Epithelial cell of esophagus (primary cell): ENCODE data around the gene CCDC92.

Experiments used
- DNase-seq: peaks from one replicate; pipeline ENCODE4 v3.0.0; 2010; ENCODE audit warnings: low read depth
- H3K4me3 ChIP-seq: 2 replicates; pipeline ENCODE4 v1.5.1; 2011; ENCODE audit warnings: mild to moderate bottlenecking, low read length, control low read depth
- TF ChIP-seq, protein P1 (sequence below): IDR thresholded peaks from 2 replicates; pipeline ENCODE4 v1.5.1; 2011; ENCODE audit warnings: low read depth, mild to moderate bottlenecking, low read length, control low read depth, inconsistent platforms; ENCODE audit not compliant: insufficient read depth; ENCODE audit errors: missing control alignments

Gene CCDC92

GRCh38 chr12:123965382-123965781 lies 7.2 kb downstream of the CCDC92 start:
- H3K4me3 ChIP-seq: no peak overlapping the region
- no peak for DNase-seq
- TF ChIP-seq, protein P1, sequence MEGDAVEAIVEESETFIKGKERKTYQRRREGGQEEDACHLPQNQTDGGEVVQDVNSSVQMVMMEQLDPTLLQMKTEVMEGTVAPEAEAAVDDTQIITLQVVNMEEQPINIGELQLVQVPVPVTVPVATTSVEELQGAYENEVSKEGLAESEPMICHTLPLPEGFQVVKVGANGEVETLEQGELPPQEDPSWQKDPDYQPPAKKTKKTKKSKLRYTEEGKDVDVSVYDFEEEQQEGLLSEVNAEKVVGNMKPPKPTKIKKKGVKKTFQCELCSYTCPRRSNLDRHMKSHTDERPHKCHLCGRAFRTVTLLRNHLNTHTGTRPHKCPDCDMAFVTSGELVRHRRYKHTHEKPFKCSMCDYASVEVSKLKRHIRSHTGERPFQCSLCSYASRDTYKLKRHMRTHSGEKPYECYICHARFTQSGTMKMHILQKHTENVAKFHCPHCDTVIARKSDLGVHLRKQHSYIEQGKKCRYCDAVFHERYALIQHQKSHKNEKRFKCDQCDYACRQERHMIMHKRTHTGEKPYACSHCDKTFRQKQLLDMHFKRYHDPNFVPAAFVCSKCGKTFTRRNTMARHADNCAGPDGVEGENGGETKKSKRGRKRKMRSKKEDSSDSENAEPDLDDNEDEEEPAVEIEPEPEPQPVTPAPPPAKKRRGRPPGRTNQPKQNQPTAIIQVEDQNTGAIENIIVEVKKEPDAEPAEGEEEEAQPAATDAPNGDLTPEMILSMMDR: no peak

GRCh38 chr12:123963821-123964220 lies 8.8 kb downstream of the CCDC92 start:
- no peak overlapping the region for H3K4me3 ChIP-seq
- TF ChIP-seq, protein P1: no peak

DNA sequence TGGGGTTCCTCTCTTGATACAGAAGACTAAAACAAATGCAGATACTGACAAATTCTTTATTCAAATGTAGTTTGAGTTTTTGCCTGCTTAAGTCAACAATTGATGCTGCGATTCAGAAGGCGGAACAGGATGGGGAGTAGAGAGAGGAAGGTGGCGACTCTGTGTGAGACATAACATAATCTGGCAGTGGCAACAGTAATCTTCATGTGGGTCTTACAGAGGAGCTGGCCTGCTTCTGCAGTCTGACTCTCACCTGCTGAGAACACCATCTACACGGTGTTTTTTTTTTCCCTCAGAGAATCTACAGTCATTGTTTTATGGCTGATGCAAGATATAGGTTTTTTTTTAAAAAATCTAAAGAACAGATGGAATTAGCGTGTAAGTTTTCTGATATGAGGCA lies 10.1 kb downstream of the CCDC92 start:
- DNase-seq: no peak
- TF ChIP-seq, protein P1: no peak

More at GRCh38 chr12:123963821-123964220, 8.8 kb downstream of the CCDC92 start:
- DNase-seq: no peak

GRCh38 chr12:123961585-123962345 lies 10.9 kb downstream of the CCDC92 start:
- no peak for DNase-seq
- no peak overlapping the region for H3K4me3 ChIP-seq
- TF ChIP-seq, protein P1: no peak

More for the DNA sequence above, 10.1 kb downstream of the CCDC92 start:
- no peak overlapping the region for H3K4me3 ChIP-seq

DNA sequence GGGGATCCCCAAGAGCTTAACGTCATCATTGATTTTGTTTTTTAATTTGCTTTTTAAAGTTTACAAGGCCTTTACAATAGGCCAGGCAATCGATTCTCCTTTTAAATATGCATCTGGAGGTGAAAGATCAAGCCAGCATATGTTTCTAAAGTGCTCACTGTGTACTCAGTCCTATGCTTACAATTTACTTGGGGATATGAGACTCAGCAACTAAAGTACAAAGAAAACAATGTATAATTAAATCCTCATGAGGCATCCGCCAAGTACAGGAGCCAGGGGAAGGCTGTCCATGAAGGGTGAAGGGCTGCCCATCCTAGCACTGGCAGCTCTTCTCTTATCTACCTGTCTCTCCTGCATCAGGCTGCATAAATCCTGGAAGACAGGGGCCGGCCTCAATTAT lies 11.8 kb downstream of the CCDC92 start:
- TF ChIP-seq, protein P1: no peak
- no peak overlapping the region for H3K4me3 ChIP-seq
- no peak for DNase-seq

GRCh38 chr12:123960029-123960735 lies 12.4 kb downstream of the CCDC92 start:
- H3K4me3 ChIP-seq: no peak overlapping the region

More at GRCh38 chr12:123960029-123960735, 12.4 kb downstream of the CCDC92 start:
- TF ChIP-seq, protein P1: no peak
- DNase-seq: no peak
